Heart left ventricle (tissue), 16 donors: ENCODE measurements around the gene PANK1. TPM values are rescaled to one million over a fixed set of nuclear protein-coding genes. Genes with fewer than 3 reads are reported as not detected.

Source experiments
- ATAC-seq, 4 donors: fragments of 200-7000 bp; cut with Tn5 transposase; one replicate each; pipeline ENCODE4 v1.9.1; 2020 to 2022; ENCODE audit warnings: moderate library complexity in 4 of 4, mild to moderate bottlenecking in 3 of 4, moderate number of reproducible peaks in 1 of 4
- DNase-seq, 5 donors: peaks; one replicate each; pipeline ENCODE4 v3.0.0-alpha.2; 2020
- H3K27ac ChIP-seq, 12 donors: fragments of 200-600 bp; sonication (generic) in 4 of 12; one replicate each; pipeline versions ENCODE4 v1.5.0 to v1.8.0; 2016 to 2022; ENCODE audit warnings: mild to moderate bottlenecking in 2 of 12
- H3K27me3 ChIP-seq, 9 donors: fragments of 200-600 bp; sonication (generic) in 2 of 9; one replicate each; pipeline versions ENCODE4 v1.5.1 to v1.8.0; 2016 to 2022; ENCODE audit warnings: mild to moderate bottlenecking in 3 of 9
- H3K36me3 ChIP-seq, 9 donors: fragments of 200-600 bp; sonication (generic) in 2 of 9; one replicate each; pipeline versions ENCODE4 v1.5.0 to v1.8.0; 2018 to 2022; ENCODE audit warnings: mild to moderate bottlenecking in 2 of 9
- H3K4me1 ChIP-seq, 12 donors: fragments of 200-600 bp; sonication (generic) in 4 of 12; one replicate each; pipeline versions ENCODE4 v1.5.0 to v1.8.0; 2016 to 2022; ENCODE audit warnings: mild to moderate bottlenecking in 3 of 12
- H3K4me3 ChIP-seq, 12 donors: fragments of 200-600 bp; sonication (generic) in 4 of 12; one replicate each; pipeline versions ENCODE4 v1.5.0 to v1.8.0; 2017 to 2022; ENCODE audit warnings: mild to moderate bottlenecking in 9 of 12, moderate library complexity in 4 of 12
- H3K9me3 ChIP-seq, 12 donors: fragments of 200-600 bp; sonication (generic) in 4 of 12; one replicate each; pipeline versions ENCODE4 v1.5.0 to v1.8.0; 2016 to 2022; ENCODE audit warnings: mild to moderate bottlenecking in 1 of 12
- CTCF ChIP-seq, 12 donors: fragments of 200-600 bp; sonication (generic) in 4 of 12; IDR thresholded peaks; one replicate each; pipeline versions ENCODE4 v1.5.0 to v1.8.0; 2018 to 2022; ENCODE audit warnings: antibody characterized with exemption in 12 of 12, mild to moderate bottlenecking in 5 of 12
- POLR2A ChIP-seq, 2 donors: fragments of 450-650 bp; IDR thresholded peaks; one replicate each; pipeline ENCODE4 v1.6.1; 2017; ENCODE audit warnings: antibody characterized with exemption in 2 of 2, mild to moderate bottlenecking in 2 of 2, moderate library complexity in 2 of 2
- WGBS, 4 donors: extraction: QIAGEN DNeasy Blood & Tissue Kit in 2 of 4; methylation state at CpG; one replicate each; pipeline versions ENCODE4 v1.1.5 to v1.1.7; 2013 to 2018; 5-methylcytosine and 5-hydroxymethylcytosine counted together
- intact Hi-C, 10 donors: fragments of 100-400 bp; cut with DNase I; formaldehyde crosslinking; loops; one replicate each; pipeline versions ENCODE4 v1.11.1 to v1.14.2; 2022
- polyA plus RNA-seq, 2 donors: library from polyadenylated mRNA; stranded (reverse); fragments of 200-250 nt; gene quantifications; one replicate each; pipeline ENCODE4 v1.2.3, GENCODE V29; 2013
- total RNA-seq, 9 donors: library from RNA; depleted of rRNA in 2 of 9; stranded (reverse); fragments of >200 nt in 2 of 9; fragmentation: NEBNext Ultra II Directional in 3 of 9; extraction: Animal tissue kit (Norgen Biotek cat#: 25700) in 3 of 9; gene quantifications; one replicate each; pipeline versions ENCODE4 v1.1.0 to v1.2.4, GENCODE V29; 2016 to 2023
- donor health status: ischemic (EF 13 %, LVEDD 7.1; RV severe dilation, severe dysfunction).
- donor health status: healthy with polysubstance abuse.
- donor health status: DM: no; HTN: yes; CAD: no.
- donor health status: DM: no; HTN: no; CAD: no.
- donor health status: ischemic (EF 25% LVEDD 6.9; RV normal size, moderate dysfunction).
- donor health status: ischemic (EF 25% LVEDD 5.7; RV mildly dilated, moderate dysfunction).
- donor health status: healthy.
- donor health status: DM: yes; HTN: yes; CAD: no.
- donor health status: ischemic (EF 35%, LVEDD 5.7; RV mildly dilated, moderate dysfunction).
- donor health status: nonischemic (EF 11% LVEDD 7.7; RV severe dilation, severe dysfunction).
- donor health status: DM: yes; HTN: yes; CAD: no.
- donor health status: PGD.
- donor health status: ischemic (EF 29% LVEDD 5.4; RV normal size, mild dysfunction).
- donor health status: nonischemic (EF 23%, LVEDD 6.1; RV moderate dilation, normal function).

The PANK1 gene
- total and polyA plus RNA-seq, 11 donors, result 3.6 to 24.7 (median 17.4) TPM

- DNase-seq, result no peak
- 91 to 100% (median 95%) methylated on average over 1 of the region's 1 CpG for WGBS, 4 donors
- intact Hi-C loops, result loop anchor here in 1 of 10 donors (2.0 kb wide), 1 partner anchor 19 kb away; no protein-coding TSS in a partner anchor
- Histone ChIP-seq H3K4me3 (no peak overlapping the region), H3K36me3 (no peaks in the 10 kb centered on the region), H3K27me3 (no peaks in the 10 kb centered on the region), H3K27ac (no peak overlapping the region), H3K9me3 (no peaks in the 10 kb centered on the region), H3K4me1 (peaks cover 0 to 4% (median 0%) of the 10 kb centered on the region in 12 donors)
- no peak for TF ChIP-seq POLR2A (IDR thresholded peaks at IDR 0.05)
- TF ChIP-seq CTCF (IDR thresholded peaks at IDR 0.05), result no peak
- ATAC-seq, result no peak
Measured at GRCh38 chr10:89666138-89666537, 21.1 kb upstream of the PANK1 start.

GRCh38 chr10:89665302-89665701 is 20.3 kb upstream of the PANK1 start:
- ATAC-seq (no peak), DNase-seq (no peak)
- 82 to 88% (median 86%) methylated on average over 2 of the region's 2 CpGs for WGBS, 4 donors
- TF ChIP-seq CTCF (IDR thresholded peaks at IDR 0.05) (no peak), POLR2A (IDR thresholded peaks at IDR 0.05) (no peak)
- no peaks in the 10 kb centered on the region for H3K9me3 ChIP-seq
- peaks cover 0 to 4% (median 0%) of the 10 kb centered on the region in 12 donors for H3K4me1 ChIP-seq
- no peak overlapping the region for H3K27ac ChIP-seq
- no peaks in the 10 kb centered on the region for H3K27me3 ChIP-seq
- H3K36me3 ChIP-seq, result no peaks in the 10 kb centered on the region
- intact Hi-C loops, result no loop called here
- H3K4me3 ChIP-seq, result no peak overlapping the region

GRCh38 chr10:89664203-89664602 is 19.2 kb upstream of the PANK1 start:
- Histone ChIP-seq H3K9me3 (no peaks in the 10 kb centered on the region), H3K4me1 (peaks cover 0 to 4% (median 0%) of the 10 kb centered on the region in 12 donors), H3K4me3 (no peak overlapping the region), H3K36me3 (no peaks in the 10 kb centered on the region), H3K27ac (no peak overlapping the region), H3K27me3 (no peaks in the 10 kb centered on the region)
- peak in 1 of 5 donors; percentile 29 for DNase-seq
- TF ChIP-seq CTCF (IDR thresholded peaks at IDR 0.05), result no peak
- no peak for TF ChIP-seq POLR2A (IDR thresholded peaks at IDR 0.05)
- ATAC-seq, result peak; percentile 38 to 62 (median 60)
- intact Hi-C loops, result no loop called here
- WGBS, 4 donors, result 42 to 61% (median 46%) methylated on average over 3 of the region's 3 CpGs

GRCh38 chr10:89663144-89663543 is 18.1 kb upstream of the PANK1 start:
- DNase-seq (no peak), ATAC-seq (peak in 2 of 4 donors; percentile 18 to 45)
- Histone ChIP-seq H3K36me3 (no peaks in the 10 kb centered on the region), H3K9me3 (no peaks in the 10 kb centered on the region), H3K27me3 (no peaks in the 10 kb centered on the region), H3K4me3 (no peak overlapping the region), H3K27ac (no peak overlapping the region), H3K4me1 (peaks cover 0 to 6% (median 0%) of the 10 kb centered on the region in 12 donors)
- intact Hi-C loops, result no loop called here
- 36 to 44% (median 38%) methylated on average over 3 of the region's 3 CpGs for WGBS, 4 donors
- no peak for TF ChIP-seq CTCF (IDR thresholded peaks at IDR 0.05)
- TF ChIP-seq POLR2A (IDR thresholded peaks at IDR 0.05), result no peak
